ENCODE data around the gene PTER.

DNA sequence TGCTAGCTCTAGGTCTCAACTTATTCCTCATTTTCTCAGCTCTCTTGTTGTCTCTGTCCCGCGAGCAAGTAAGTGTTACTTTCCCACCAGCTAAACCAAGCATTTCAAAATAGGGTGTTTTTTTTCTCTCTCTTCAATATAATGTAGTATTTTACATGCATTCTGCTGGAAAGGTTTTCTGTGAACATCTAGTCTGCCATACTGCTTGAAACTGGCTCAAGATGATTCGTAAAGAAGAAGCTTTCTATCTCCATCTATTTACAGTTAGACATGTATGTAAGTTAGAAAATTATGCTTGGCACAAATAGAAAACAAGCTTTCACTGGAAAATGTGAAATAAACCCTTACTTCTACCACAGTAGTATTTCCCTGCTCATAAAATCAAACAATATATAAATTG lies 53.7 kb downstream of the PTER start:
- TF ChIP-seq, protein P1, sequence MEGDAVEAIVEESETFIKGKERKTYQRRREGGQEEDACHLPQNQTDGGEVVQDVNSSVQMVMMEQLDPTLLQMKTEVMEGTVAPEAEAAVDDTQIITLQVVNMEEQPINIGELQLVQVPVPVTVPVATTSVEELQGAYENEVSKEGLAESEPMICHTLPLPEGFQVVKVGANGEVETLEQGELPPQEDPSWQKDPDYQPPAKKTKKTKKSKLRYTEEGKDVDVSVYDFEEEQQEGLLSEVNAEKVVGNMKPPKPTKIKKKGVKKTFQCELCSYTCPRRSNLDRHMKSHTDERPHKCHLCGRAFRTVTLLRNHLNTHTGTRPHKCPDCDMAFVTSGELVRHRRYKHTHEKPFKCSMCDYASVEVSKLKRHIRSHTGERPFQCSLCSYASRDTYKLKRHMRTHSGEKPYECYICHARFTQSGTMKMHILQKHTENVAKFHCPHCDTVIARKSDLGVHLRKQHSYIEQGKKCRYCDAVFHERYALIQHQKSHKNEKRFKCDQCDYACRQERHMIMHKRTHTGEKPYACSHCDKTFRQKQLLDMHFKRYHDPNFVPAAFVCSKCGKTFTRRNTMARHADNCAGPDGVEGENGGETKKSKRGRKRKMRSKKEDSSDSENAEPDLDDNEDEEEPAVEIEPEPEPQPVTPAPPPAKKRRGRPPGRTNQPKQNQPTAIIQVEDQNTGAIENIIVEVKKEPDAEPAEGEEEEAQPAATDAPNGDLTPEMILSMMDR (IDR thresholded peaks at IDR 0.05) = no peak
- no peak for TF ChIP-seq POLR2A (IDR thresholded peaks at IDR 0.05)
- no peak for TF ChIP-seq POLR2AphosphoS5 (IDR thresholded peaks at IDR 0.05)
- TF ChIP-seq EP300 (IDR thresholded peaks at IDR 0.05) = no peak

Data from gastroesophageal sphincter (tissue), 3 donors.